ENCODE measurements around the gene FGF22. TPM values are rescaled to one million over a fixed set of nuclear protein-coding genes. Genes with fewer than 3 reads are reported as not detected.

FGF22 gene
- total and polyA plus RNA-seq, 2 donors from 2014 or later: 0.19 to 0.71 TPM

DNA sequence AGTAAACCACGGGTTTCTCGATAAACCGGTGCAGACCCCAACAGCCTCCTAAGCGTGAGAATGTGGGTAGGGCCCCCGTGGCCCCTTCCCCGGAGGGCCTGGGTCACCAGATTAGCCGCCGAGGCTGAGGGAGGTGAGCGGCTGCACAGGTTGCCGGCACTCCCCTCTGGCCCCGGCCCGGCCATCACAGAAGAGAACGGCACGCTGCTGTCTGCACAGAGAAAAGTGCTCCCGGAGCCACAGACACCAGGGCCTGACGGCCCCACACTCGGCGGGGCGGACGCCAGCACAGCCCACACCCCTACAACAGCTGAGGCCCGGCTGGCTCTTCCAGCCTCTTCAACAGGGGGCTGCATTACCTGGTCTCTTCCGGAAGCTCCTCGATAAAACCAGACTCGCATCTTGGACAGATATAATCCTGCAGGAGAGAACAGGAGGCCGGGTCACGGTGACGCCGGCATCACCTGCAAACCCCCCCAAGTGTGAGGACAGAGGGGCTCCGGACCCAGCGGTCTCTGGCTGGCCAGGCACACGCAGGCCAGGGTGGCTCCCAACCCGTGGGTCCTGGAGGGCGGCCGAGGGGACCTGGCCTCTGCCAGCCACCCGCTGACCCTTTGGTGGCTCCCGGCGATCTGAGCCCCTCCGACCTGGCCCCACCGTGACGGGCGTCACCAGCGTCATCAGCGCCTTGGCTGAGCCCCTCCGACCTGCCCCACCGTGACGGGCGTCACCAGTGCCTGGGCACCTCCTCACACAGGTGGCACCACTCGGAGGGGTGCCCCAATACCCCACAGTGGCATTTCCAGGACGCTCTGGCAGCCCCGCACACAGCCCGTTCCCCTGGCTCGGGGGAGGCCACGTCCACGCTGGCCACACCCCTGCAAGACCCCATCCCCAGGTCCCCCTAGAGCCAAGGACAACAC is 13.0 kb downstream of the FGF22 start:
- DNase-seq (peak in 1 of 5 donors; percentile 71), FAIRE-seq (no peak)
- no peaks in the 10 kb centered on the region for H3K27me3 ChIP-seq (ENCODE audit: control insufficient read depth, insufficient read depth, low read length)
- H3K4me1 ChIP-seq (ENCODE audit: control insufficient read depth in 2 of 3, insufficient read depth in 2 of 3, low read depth in 1 of 3, low read length in 3 of 3): peaks cover 0 to 3% (median 0%) of the 10 kb centered on the region in 3 donors
- H3K9me3 ChIP-seq (ENCODE audit: control insufficient read depth in 2 of 3, insufficient read depth in 1 of 3, low read length in 3 of 3): no peaks in the 10 kb centered on the region
- H3K36me3 ChIP-seq (ENCODE audit: control insufficient read depth in 2 of 3, insufficient read depth in 3 of 3, low read length in 3 of 3): peaks cover 0 to 10% (median 0%) of the 10 kb centered on the region in 3 donors
- H3K9ac ChIP-seq (ENCODE audit: low read length in 3 of 3): no peak overlapping the region
- no peak overlapping the region for H3K4me3 ChIP-seq (ENCODE audit: low read length in 3 of 3)
- TF ChIP-seq, protein P1, sequence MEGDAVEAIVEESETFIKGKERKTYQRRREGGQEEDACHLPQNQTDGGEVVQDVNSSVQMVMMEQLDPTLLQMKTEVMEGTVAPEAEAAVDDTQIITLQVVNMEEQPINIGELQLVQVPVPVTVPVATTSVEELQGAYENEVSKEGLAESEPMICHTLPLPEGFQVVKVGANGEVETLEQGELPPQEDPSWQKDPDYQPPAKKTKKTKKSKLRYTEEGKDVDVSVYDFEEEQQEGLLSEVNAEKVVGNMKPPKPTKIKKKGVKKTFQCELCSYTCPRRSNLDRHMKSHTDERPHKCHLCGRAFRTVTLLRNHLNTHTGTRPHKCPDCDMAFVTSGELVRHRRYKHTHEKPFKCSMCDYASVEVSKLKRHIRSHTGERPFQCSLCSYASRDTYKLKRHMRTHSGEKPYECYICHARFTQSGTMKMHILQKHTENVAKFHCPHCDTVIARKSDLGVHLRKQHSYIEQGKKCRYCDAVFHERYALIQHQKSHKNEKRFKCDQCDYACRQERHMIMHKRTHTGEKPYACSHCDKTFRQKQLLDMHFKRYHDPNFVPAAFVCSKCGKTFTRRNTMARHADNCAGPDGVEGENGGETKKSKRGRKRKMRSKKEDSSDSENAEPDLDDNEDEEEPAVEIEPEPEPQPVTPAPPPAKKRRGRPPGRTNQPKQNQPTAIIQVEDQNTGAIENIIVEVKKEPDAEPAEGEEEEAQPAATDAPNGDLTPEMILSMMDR (IDR thresholded peaks at IDR 0.05; ENCODE audit: borderline replicate concordance, extremely low read depth, insufficient read depth): no peak
- H3K27ac ChIP-seq (ENCODE audit: low read depth in 2 of 2, low read length in 2 of 2): no peak overlapping the region
- intact Hi-C loops (cut with DNase I): no loop called here

DNA sequence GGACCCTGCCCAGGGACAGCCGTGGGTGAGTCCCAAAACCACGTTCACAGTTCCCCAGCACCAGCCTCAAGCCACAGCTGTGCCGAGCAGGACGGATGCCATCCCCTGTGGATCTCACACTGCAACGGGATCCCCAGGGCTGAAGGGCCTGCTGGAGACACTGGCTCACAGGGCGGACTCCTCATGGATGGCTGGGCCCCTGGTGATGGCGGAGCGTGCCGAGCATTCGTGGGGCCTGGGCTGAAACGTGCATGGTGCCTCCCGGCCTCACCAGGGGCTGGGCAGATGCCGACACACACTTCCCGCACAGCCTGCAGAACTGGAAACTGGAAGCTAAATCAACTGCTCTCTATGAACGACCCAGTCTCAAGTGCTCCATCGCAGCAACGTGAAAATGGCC is 13.7 kb downstream of the FGF22 start:
- TF ChIP-seq, protein P1 (IDR thresholded peaks at IDR 0.05; ENCODE audit: borderline replicate concordance, extremely low read depth, insufficient read depth): no peak
- H3K4me1 ChIP-seq (ENCODE audit: control insufficient read depth in 2 of 3, insufficient read depth in 2 of 3, low read depth in 1 of 3, low read length in 3 of 3): peaks cover 0 to 6% (median 0%) of the 10 kb centered on the region in 3 donors
- FAIRE-seq (no peak), DNase-seq (peak in 1 of 5 donors; percentile 79)
- H3K9me3 ChIP-seq (ENCODE audit: control insufficient read depth in 2 of 3, insufficient read depth in 1 of 3, low read length in 3 of 3): no peaks in the 10 kb centered on the region
- H3K27me3 ChIP-seq (ENCODE audit: control insufficient read depth, insufficient read depth, low read length): no peaks in the 10 kb centered on the region
- intact Hi-C loops (cut with DNase I): no loop called here
- H3K27ac ChIP-seq (ENCODE audit: low read depth in 2 of 2, low read length in 2 of 2): no peak overlapping the region
- peaks cover 0 to 10% (median 0%) of the 10 kb centered on the region in 3 donors for H3K36me3 ChIP-seq (ENCODE audit: control insufficient read depth in 2 of 3, insufficient read depth in 3 of 3, low read length in 3 of 3)
- no peak overlapping the region for H3K9ac ChIP-seq (ENCODE audit: low read length in 3 of 3)
- no peak overlapping the region for H3K4me3 ChIP-seq (ENCODE audit: low read length in 3 of 3)

DNA sequence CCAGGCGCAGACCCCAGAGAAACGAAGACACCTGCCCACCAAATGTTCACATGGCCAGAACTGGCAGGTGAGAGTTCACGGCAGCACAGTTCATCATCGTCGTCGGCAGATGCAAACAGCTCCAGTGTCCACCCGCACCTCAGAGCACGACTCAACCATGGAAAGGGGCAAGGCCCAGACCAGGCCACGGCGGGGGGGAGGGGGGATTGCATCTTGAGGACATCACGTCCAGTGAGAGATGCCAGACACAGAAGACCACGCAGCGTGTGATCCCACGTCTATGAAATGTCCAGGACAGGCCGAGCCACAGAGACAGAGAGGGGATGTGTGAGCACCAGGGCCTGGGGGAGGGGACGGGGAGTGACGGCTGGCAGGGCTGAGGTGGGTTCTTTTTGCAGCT is 16.0 kb downstream of the FGF22 start:
- FAIRE-seq (no peak), DNase-seq (no peak)
- TF ChIP-seq, protein P1 (IDR thresholded peaks at IDR 0.05; ENCODE audit: borderline replicate concordance, extremely low read depth, insufficient read depth): no peak
- Histone ChIP-seq H3K9ac (ENCODE audit: low read length in 3 of 3) (no peak overlapping the region), H3K9me3 (ENCODE audit: control insufficient read depth in 2 of 3, insufficient read depth in 1 of 3, low read length in 3 of 3) (no peaks in the 10 kb centered on the region), H3K36me3 (ENCODE audit: control insufficient read depth in 2 of 3, insufficient read depth in 3 of 3, low read length in 3 of 3) (peaks cover 0 to 10% (median 0%) of the 10 kb centered on the region in 3 donors), H3K4me1 (ENCODE audit: control insufficient read depth in 2 of 3, insufficient read depth in 2 of 3, low read depth in 1 of 3, low read length in 3 of 3) (peaks cover 0 to 19% (median 5%) of the 10 kb centered on the region in 3 donors), H3K27ac (ENCODE audit: low read depth in 2 of 2, low read length in 2 of 2) (no peak overlapping the region), H3K4me3 (ENCODE audit: low read length in 3 of 3) (no peak overlapping the region), H3K27me3 (ENCODE audit: control insufficient read depth, insufficient read depth, low read length) (no peaks in the 10 kb centered on the region)
- intact Hi-C loops (cut with DNase I): no loop called here

Data from kidney (tissue), 14 donors.